H1 (cell line): Measurements from ENCODE around the gene NFAM1. TPM values are rescaled to one million over a fixed set of nuclear protein-coding genes. Genes with fewer than 3 reads are reported as not detected.

Experiments used
- CTCF ChIA-PET: fragments of 300-600 bp; sonication (Branson Sonifier 250); formaldehyde crosslinking; loops from one replicate; lab custom pipeline; 2021; ENCODE audit not compliant: partially characterized antibody; lab: Charles Lee
- POLR2A ChIA-PET: fragments of 300-600 bp; sonication (Branson Sonifier 250); formaldehyde crosslinking; loops from one replicate; lab custom pipeline; 2021; ENCODE audit warnings: inconsistent platforms; ENCODE audit not compliant: partially characterized antibody; lab: Charles Lee
- DNase-seq, 2 experiments: peaks; one replicate each; pipeline versions ENCODE4 v3.0.0 to v3.0.0-alpha.2; 2010 to 2022; ENCODE audit warnings: low spot score in 2 of 2, low read depth in 1 of 2, mixed read lengths in 1 of 2
- FAIRE-seq: peaks from 2 replicates; lab custom pipeline; 2011; peaks lifted over from hg19 to GRCh38; lab: Jason Lieb, UNC
- H2AFZ ChIP-seq: 2 replicates; pipeline ENCODE4 v1.8.1; 2012; ENCODE audit warnings: low read length, inconsistent platforms
- H2AK5ac ChIP-seq: 2 replicates; pipeline ENCODE4 v1.6.1; 2013; ENCODE audit warnings: low read depth, low read length
- H2BK120ac ChIP-seq: replicated peaks from 2 replicates; pipeline ENCODE3; 2013; ENCODE audit warnings: low read depth, low read length, inconsistent platforms
- H2BK12ac ChIP-seq: 2 replicates; pipeline ENCODE4 v1.6.1; 2013; ENCODE audit warnings: low read depth, low read length
- H2BK15ac ChIP-seq: 2 replicates; pipeline ENCODE4 v1.6.1; 2013; ENCODE audit warnings: low read length
- H2BK20ac ChIP-seq: 2 replicates; pipeline ENCODE4 v1.6.1; 2013; ENCODE audit warnings: low read length
- H2BK5ac ChIP-seq: 2 replicates; pipeline ENCODE4 v1.6.1; 2013; ENCODE audit warnings: low read depth, low read length
- H3K14ac ChIP-seq: 2 replicates; pipeline ENCODE4 v1.6.1; 2013; ENCODE audit warnings: inconsistent platforms; ENCODE audit not compliant: insufficient read length
- H3K18ac ChIP-seq: 2 replicates; pipeline ENCODE4 v1.6.1; 2013; ENCODE audit warnings: low read length; ENCODE audit errors: extremely low read depth
- H3K23ac ChIP-seq: 2 replicates; pipeline ENCODE4 v1.6.1; 2013; ENCODE audit warnings: inconsistent platforms; ENCODE audit not compliant: insufficient read length
- H3K23me2 ChIP-seq: 2 replicates; pipeline ENCODE4 v1.6.1; 2013; ENCODE audit warnings: low read depth, low read length
- H3K27ac ChIP-seq: 2 replicates; pipeline ENCODE4 v1.6.1; 2011; ENCODE audit warnings: low read depth, low read length, inconsistent platforms
- H3K27me3 ChIP-seq, 4 experiments: replicated peaks in 1 of 4; 1 replicate in 1 of 4; 2 replicates in 3 of 4; pipeline versions ENCODE4 v1.6.1 to v1.8.1; 2011 to 2013; ENCODE audit warnings: low read length in 3 of 4, mild to moderate bottlenecking in 3 of 4, inconsistent platforms in 2 of 4, mixed read lengths in 2 of 4, moderate library complexity in 1 of 4; ENCODE audit not compliant: control insufficient read depth in 3 of 4, insufficient read depth in 3 of 4; ENCODE audit errors: extremely low read depth in 1 of 4
- H3K36me3 ChIP-seq, 4 experiments: 2 replicates each; pipeline versions ENCODE4 v1.6.1 to v1.8.1; 2011 to 2013; ENCODE audit warnings: mild to moderate bottlenecking in 4 of 4, low read length in 3 of 4, moderate library complexity in 2 of 4, control low read depth in 1 of 4, inconsistent platforms in 1 of 4; ENCODE audit not compliant: insufficient read depth in 4 of 4, control insufficient read depth in 2 of 4
- H3K4ac ChIP-seq: replicated peaks from 2 replicates; pipeline ENCODE3; 2013; ENCODE audit warnings: low read length, low read depth, mixed read lengths, inconsistent platforms; ENCODE audit not compliant: insufficient read length
- H3K4me1 ChIP-seq, 4 experiments: replicated peaks in 1 of 4; 1 replicate in 1 of 4; 2 replicates in 3 of 4; pipeline versions ENCODE4 v1.6.1 to v1.8.1; 2011 to 2013; ENCODE audit warnings: low read length in 3 of 4, inconsistent platforms in 2 of 4, mixed read lengths in 1 of 4; ENCODE audit not compliant: insufficient read depth in 4 of 4, control insufficient read depth in 3 of 4
- H3K4me2 ChIP-seq, 2 experiments: 2 replicates each; pipeline versions ENCODE4 v1.6.1 to v1.8.1; 2011 to 2013; ENCODE audit warnings: low read depth in 2 of 2, low read length in 2 of 2, control low read depth in 1 of 2, inconsistent platforms in 1 of 2, mild to moderate bottlenecking in 1 of 2; ENCODE audit not compliant: insufficient read depth in 1 of 2
- H3K4me3 ChIP-seq, 4 experiments: fragments of 200-600, 300-600 bp in 1 of 4; sonication (generic), shearing (Covaris generic), sonication (Bioruptor Twin) in 1 of 4; 2 replicates each; pipeline versions ENCODE4 v1.5.1 to v1.8.1; 2011 to 2016; ENCODE audit warnings: low read length in 4 of 4, low read depth in 3 of 4, control low read depth in 2 of 4, inconsistent platforms in 2 of 4, mild to moderate bottlenecking in 2 of 4, mixed read lengths in 1 of 4, moderate library complexity in 1 of 4; ENCODE audit not compliant: insufficient read depth in 2 of 4; ENCODE audit errors: extremely low read depth in 1 of 4
- H3K56ac ChIP-seq: replicated peaks from 2 replicates; pipeline ENCODE3; 2013; ENCODE audit warnings: low read depth, mild to moderate bottlenecking, mixed read lengths, low read length, inconsistent platforms; ENCODE audit not compliant: insufficient read length
- H3K79me1 ChIP-seq: 2 replicates; pipeline ENCODE4 v1.6.1; 2013; ENCODE audit warnings: low read depth, low read length, control low read depth
- H3K79me2 ChIP-seq, 2 experiments: 2 replicates each; pipeline versions ENCODE4 v1.6.1 to v1.8.1; 2012 to 2013; ENCODE audit warnings: low read length in 2 of 2, mild to moderate bottlenecking in 2 of 2, inconsistent platforms in 1 of 2; ENCODE audit not compliant: insufficient read depth in 2 of 2, control insufficient read depth in 1 of 2
- H3K9ac ChIP-seq, 4 experiments: replicated peaks in 1 of 4; 1 replicate in 1 of 4; 2 replicates in 3 of 4; pipeline versions ENCODE4 v1.6.1 to v1.8.1; 2011 to 2013; ENCODE audit warnings: low read depth in 3 of 4, low read length in 3 of 4, control low read depth in 2 of 4, mild to moderate bottlenecking in 2 of 4, moderate library complexity in 2 of 4, inconsistent platforms in 1 of 4; ENCODE audit errors: extremely low read depth in 1 of 4
- H3K9me3 ChIP-seq, 2 experiments: 2 replicates each; pipeline versions ENCODE4 v1.6.1 to v1.8.1; 2012 to 2013; ENCODE audit warnings: mild to moderate bottlenecking in 2 of 2, moderate library complexity in 2 of 2, control low read depth in 1 of 2, inconsistent platforms in 1 of 2, low read depth in 1 of 2, low read length in 1 of 2, mixed read lengths in 1 of 2; ENCODE audit not compliant: insufficient read depth in 2 of 2
- H4K20me1 ChIP-seq, 2 experiments: replicated peaks in 1 of 2; 2 replicates each; pipeline versions ENCODE3 to v1.8.1; 2011 to 2013; ENCODE audit warnings: inconsistent platforms in 2 of 2, low read length in 2 of 2, mild to moderate bottlenecking in 1 of 2; ENCODE audit not compliant: insufficient read depth in 2 of 2, control insufficient read depth in 1 of 2
- H4K5ac ChIP-seq: 2 replicates; pipeline ENCODE4 v1.6.1; 2013; ENCODE audit warnings: low read length, low read depth, mixed read lengths, inconsistent platforms; ENCODE audit not compliant: insufficient read length
- H4K8ac ChIP-seq: 2 replicates; pipeline ENCODE4 v1.8.0; 2013; ENCODE audit warnings: mild to moderate bottlenecking, moderate library complexity, low read length, inconsistent platforms; ENCODE audit not compliant: insufficient read depth; ENCODE audit errors: extremely low read depth
- H4K91ac ChIP-seq: replicated peaks from 2 replicates; pipeline ENCODE3; 2013; ENCODE audit warnings: low read length, mixed read lengths, inconsistent platforms; ENCODE audit not compliant: insufficient read length
- ASH2L ChIP-seq: fragments of 200-600, 300-600 bp; sonication (generic); IDR thresholded peaks from one replicate; pipeline ENCODE4 v1.7.1; 2017; ENCODE audit warnings: low read length
- BACH1 ChIP-seq: IDR thresholded peaks from 2 replicates; pipeline ENCODE4 v1.6.1; 2012; ENCODE audit warnings: low read length, improper control_type of control experiment
- JUN ChIP-seq: IDR thresholded peaks from 2 replicates; pipeline ENCODE4 v1.6.1; 2011; ENCODE audit warnings: low read depth, mild to moderate bottlenecking, improper control_type of control experiment, low read length
- NANOG ChIP-seq: IDR thresholded peaks from 2 replicates; pipeline ENCODE4 v1.6.1; 2011; ENCODE audit warnings: low read length, low read depth, mild to moderate bottlenecking, inconsistent platforms; ENCODE audit not compliant: insufficient read depth, poor library complexity, severe bottlenecking
- WGBS, 2 experiments: shearing (Covaris generic) in 1 of 2; methylation state at CpG; one replicate each; pipeline versions ENCODE4 v1.1.6 to v1.1.7; 2013 to 2015; ENCODE audit warnings: low lambda C conversion rate in 2 of 2, mixed read lengths in 2 of 2, inconsistent platforms in 1 of 2, low coverage in 1 of 2, missing lambda C conversion rate in 1 of 2; ENCODE audit not compliant: insufficient replicate concordance in 2 of 2, insufficient coverage in 1 of 2, insufficient read length in 1 of 2; ENCODE audit errors: extremely low coverage in 1 of 2, missing lambda C conversion rate in 1 of 2; 5-methylcytosine and 5-hydroxymethylcytosine counted together
- polyA plus RNA-seq, 7 experiments: library from polyadenylated mRNA; depleted of rRNA in 3 of 7; stranded (reverse) in 5 of 7; unstranded in 2 of 7; fragments of >200 nt in 5 of 7; fragments of 200-250 nt in 2 of 7; gene quantifications; 1 replicate in 5 of 7; 2 replicates in 1 of 7; 4 replicates in 1 of 7; pipeline versions ENCODE4 v1.2.1 to v1.2.3, GENCODE V29; 2011 to 2013; ENCODE audit warnings: missing spikeins in 2 of 7, mixed read lengths in 2 of 7
- total RNA-seq: library from RNA; stranded (reverse); fragmentation: NEBNext Ultra II Directional; extraction: Animal tissue kit (Norgen Biotek cat#: 25700); gene quantifications from 2 replicates; pipeline ENCODE4 v1.2.1, GENCODE V29; 2021

NFAM1 gene
- total and polyA plus RNA-seq, 2 of the 8 experiments (the other 6 are each of a cell fraction or from before 2014, with no cell fraction given): 0.62 to 0.73 TPM

DNA sequence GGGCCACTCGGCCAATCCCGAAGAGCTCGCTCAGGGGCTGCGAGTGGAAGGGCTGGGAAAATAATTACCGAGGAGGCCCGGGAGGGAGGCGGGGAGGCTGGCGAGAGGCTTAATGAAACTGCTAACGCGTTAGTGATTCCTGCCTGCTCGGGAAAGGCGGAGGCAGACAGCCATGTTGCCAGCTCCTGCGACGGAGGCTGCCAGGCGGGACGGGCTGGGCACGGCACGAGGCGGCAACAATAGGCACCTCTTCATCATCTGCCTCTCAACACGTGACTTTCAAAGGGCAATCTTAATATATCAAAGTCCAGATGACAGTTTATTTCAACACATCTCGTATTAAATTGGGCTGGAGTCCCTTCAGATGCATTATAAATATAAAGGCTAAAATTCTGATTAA, 93.7 kb downstream of the NFAM1 start:
- Histone ChIP-seq H3K4me2 (no peak overlapping the region), H3K79me1 (peaks cover 21% of the 10 kb centered on the region), H3K27me3 (peaks cover 0 to 26% (median 16%) of the 10 kb centered on the region in 4 experiments; a peak in 4 of 7 replicates), H3K23ac (no peak overlapping the region), H3K14ac (no peak overlapping the region), H2BK15ac (no peak overlapping the region), H4K8ac (peak overlapping the region; percentile 22; the same call in 1 of the 2 replicates), H3K56ac (no peak overlapping the region), H4K5ac (no peak overlapping the region), H2BK20ac (no peak overlapping the region), H4K20me1 (peaks cover 10 to 16% of the 10 kb centered on the region in 2 experiments), H3K27ac (no peak overlapping the region), H2BK12ac (no peak overlapping the region), H3K9ac (no peak overlapping the region), H3K79me2 (peaks cover 0 to 17% of the 10 kb centered on the region in 2 experiments; a peak in 1 of 4 replicates), H2BK5ac (no peak overlapping the region), H3K36me3 (no peaks in the 10 kb centered on the region), H3K4me1 (peaks cover 0 to 28% (median 14%) of the 10 kb centered on the region in 4 experiments; a peak in 6 of 7 replicates), H3K23me2 (peaks cover 7% of the 10 kb centered on the region), H3K4ac (no peak overlapping the region), H3K9me3 (no peaks in the 10 kb centered on the region), H2AFZ (no peak overlapping the region), H2BK120ac (no peak overlapping the region), H3K18ac (no peak overlapping the region), H4K91ac (no peak overlapping the region), H2AK5ac (no peak overlapping the region)
- DNase-seq (no peak), FAIRE-seq (no peak)
- ChIA-PET POLR2A (interaction anchor here (0.7 to 1.6 kb wide), 3 partner anchors 30 to 65 kb away, joined by 3 to 6 read pairs (median 3); no protein-coding TSS in a partner anchor), CTCF (interaction anchor here (0.6 to 1.1 kb wide), 4 partner anchors 22 to 161 kb away, joined by 3 to 5 read pairs (median 3); no protein-coding TSS in a partner anchor)
- no peak for TF ChIP-seq BACH1
- TF ChIP-seq ASH2L: no peak
- TF ChIP-seq JUN: no peak
- TF ChIP-seq NANOG: no peak
- TF ChIP-seq, all 59 proteins: peak for 0
- H3K4me3 ChIP-seq: no peak overlapping the region
- 92% methylated on average over 21 of the region's 21 CpGs; no CpG with 5 or more reads in 1 of the 2 experiments for WGBS, 2 experiments
